Measurements from ENCODE around the gene ZSCAN31. TPM values are rescaled to one million over a fixed set of nuclear protein-coding genes. Genes with fewer than 3 reads are reported as not detected.
A peak's percentile ranks its signal among the peaks of the same experiment; 100 is the strongest.

Gene ZSCAN31
- total RNA-seq, 4 donors from 2014 or later = 2.4 to 14.1 (median 7.5) TPM

DNA sequence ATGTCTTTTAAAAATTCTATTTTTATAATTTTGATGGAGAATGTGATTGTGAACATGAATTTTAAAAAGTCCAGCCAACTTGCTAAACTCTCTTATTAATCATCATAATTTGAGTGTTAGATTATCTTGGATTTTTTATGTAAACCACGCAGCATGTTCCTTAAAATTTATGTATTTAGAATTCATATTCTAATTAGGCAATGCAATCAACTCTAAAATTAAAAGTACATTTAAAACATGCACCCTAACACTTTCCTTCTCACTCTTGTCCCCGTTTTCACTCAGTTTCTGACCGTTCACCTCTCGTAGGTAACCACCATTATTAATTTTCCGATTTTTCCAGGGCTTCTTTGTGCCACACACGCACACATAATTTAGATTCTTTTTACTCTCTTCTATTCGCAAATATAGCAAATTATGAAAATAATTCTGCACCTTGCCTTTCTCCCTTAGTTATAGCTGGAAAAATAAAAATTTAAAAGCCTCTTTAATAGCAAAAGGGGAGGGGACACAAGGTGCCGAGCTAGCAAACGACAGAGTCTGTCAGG lies 13.5 kb upstream of the ZSCAN31 start:
- intact Hi-C loops (cut with DNase I; ENCODE audit: low total_unique reads) = no loop called here
- H3K36me3 ChIP-seq = no peaks in the 10 kb centered on the region
- DNase-seq (no peak), ATAC-seq (peak in 1 of 2 donors; percentile 28)
- in situ Hi-C loops (cut with MboI; ENCODE audit: low sequenced_read_pairs in 4 of 4) = no loop called here
- H3K4me3 ChIP-seq = peak overlapping the region; percentile 75 to 91 (median 84)
- no peaks in the 10 kb centered on the region for H3K9me3 ChIP-seq
- peaks cover 18 to 41% of the 10 kb centered on the region in 2 donors for H3K4me1 ChIP-seq
- no peaks in the 10 kb centered on the region for H3K27me3 ChIP-seq
- H3K27ac ChIP-seq = peak overlapping the region; percentile 75 to 83 (median 80)
- TF ChIP-seq, protein P1, sequence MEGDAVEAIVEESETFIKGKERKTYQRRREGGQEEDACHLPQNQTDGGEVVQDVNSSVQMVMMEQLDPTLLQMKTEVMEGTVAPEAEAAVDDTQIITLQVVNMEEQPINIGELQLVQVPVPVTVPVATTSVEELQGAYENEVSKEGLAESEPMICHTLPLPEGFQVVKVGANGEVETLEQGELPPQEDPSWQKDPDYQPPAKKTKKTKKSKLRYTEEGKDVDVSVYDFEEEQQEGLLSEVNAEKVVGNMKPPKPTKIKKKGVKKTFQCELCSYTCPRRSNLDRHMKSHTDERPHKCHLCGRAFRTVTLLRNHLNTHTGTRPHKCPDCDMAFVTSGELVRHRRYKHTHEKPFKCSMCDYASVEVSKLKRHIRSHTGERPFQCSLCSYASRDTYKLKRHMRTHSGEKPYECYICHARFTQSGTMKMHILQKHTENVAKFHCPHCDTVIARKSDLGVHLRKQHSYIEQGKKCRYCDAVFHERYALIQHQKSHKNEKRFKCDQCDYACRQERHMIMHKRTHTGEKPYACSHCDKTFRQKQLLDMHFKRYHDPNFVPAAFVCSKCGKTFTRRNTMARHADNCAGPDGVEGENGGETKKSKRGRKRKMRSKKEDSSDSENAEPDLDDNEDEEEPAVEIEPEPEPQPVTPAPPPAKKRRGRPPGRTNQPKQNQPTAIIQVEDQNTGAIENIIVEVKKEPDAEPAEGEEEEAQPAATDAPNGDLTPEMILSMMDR (IDR thresholded peaks at IDR 0.05 in 4 of 5, conservative IDR thresholded peaks at IDR 0.05 in 1 of 5) = no peak
- TF ChIP-seq POLR2A (IDR thresholded peaks at IDR 0.05) = no peak

DNA sequence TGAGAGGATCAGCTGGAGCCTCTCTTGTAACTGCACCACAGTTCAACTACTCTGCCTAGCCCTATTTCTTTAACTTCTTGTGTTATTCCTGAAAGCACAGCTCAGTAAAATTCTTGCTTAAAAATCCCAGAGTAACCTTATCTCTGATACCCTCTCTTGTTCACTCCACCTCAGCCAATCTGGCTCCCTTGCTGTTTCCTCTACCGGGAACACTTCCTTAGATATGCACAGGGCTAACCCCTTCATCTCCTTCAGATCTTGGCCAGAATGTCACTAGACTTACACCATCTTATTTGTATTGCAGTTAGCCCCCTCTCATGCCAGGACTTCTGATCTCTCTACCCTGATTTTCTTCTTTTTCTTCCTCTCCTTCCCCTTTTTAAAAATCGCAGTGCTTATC lies 11.2 kb upstream of the ZSCAN31 start:
- H3K4me3 ChIP-seq = no peak overlapping the region
- TF ChIP-seq, protein P1 (IDR thresholded peaks at IDR 0.05 in 4 of 5, conservative IDR thresholded peaks at IDR 0.05 in 1 of 5) = no peak
- no peak for TF ChIP-seq POLR2A (IDR thresholded peaks at IDR 0.05)
- ATAC-seq (no peak), DNase-seq (no peak)
- peaks cover 13 to 18% of the 10 kb centered on the region in 2 donors for H3K4me1 ChIP-seq
- no peaks in the 10 kb centered on the region for H3K36me3 ChIP-seq
- H3K27me3 ChIP-seq = no peaks in the 10 kb centered on the region
- H3K27ac ChIP-seq = no peak overlapping the region
- no peaks in the 10 kb centered on the region for H3K9me3 ChIP-seq
- in situ Hi-C loops (cut with MboI; ENCODE audit: low sequenced_read_pairs in 4 of 4) = no loop called here
- intact Hi-C loops (cut with DNase I; ENCODE audit: low total_unique reads) = no loop called here

DNA sequence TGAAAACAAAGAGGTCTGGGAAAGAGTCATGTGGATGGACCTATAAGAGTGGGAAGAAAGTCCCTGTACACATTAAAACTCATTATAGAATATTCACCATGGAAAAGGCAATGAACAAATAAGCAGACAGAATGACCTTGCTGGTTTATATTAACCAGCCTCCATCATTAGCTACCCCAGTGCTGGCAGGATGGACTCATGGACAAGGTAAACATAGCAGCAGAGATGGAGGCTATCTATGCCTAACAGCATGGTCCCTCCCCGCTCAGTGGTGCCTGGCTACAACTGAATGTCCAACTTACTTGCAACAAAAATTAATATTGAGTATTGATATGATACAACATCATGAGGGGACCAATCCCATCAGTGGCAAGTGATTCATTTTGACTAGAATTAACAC lies 9.3 kb upstream of the ZSCAN31 start:
- in situ Hi-C loops (cut with MboI; ENCODE audit: low sequenced_read_pairs in 4 of 4) (no loop called here), intact Hi-C loops (cut with DNase I; ENCODE audit: low total_unique reads) (no loop called here)
- no peak for DNase-seq
- ATAC-seq = no peak
- H3K9me3 ChIP-seq = no peaks in the 10 kb centered on the region
- H3K4me1 ChIP-seq = peaks cover 0 to 5% of the 10 kb centered on the region in 2 donors
- TF ChIP-seq POLR2A (IDR thresholded peaks at IDR 0.05) = no peak
- TF ChIP-seq, protein P1 (IDR thresholded peaks at IDR 0.05 in 4 of 5, conservative IDR thresholded peaks at IDR 0.05 in 1 of 5) = no peak
- no peak overlapping the region for H3K4me3 ChIP-seq
- no peak overlapping the region for H3K27ac ChIP-seq
- no peaks in the 10 kb centered on the region for H3K27me3 ChIP-seq
- no peaks in the 10 kb centered on the region for H3K36me3 ChIP-seq

DNA sequence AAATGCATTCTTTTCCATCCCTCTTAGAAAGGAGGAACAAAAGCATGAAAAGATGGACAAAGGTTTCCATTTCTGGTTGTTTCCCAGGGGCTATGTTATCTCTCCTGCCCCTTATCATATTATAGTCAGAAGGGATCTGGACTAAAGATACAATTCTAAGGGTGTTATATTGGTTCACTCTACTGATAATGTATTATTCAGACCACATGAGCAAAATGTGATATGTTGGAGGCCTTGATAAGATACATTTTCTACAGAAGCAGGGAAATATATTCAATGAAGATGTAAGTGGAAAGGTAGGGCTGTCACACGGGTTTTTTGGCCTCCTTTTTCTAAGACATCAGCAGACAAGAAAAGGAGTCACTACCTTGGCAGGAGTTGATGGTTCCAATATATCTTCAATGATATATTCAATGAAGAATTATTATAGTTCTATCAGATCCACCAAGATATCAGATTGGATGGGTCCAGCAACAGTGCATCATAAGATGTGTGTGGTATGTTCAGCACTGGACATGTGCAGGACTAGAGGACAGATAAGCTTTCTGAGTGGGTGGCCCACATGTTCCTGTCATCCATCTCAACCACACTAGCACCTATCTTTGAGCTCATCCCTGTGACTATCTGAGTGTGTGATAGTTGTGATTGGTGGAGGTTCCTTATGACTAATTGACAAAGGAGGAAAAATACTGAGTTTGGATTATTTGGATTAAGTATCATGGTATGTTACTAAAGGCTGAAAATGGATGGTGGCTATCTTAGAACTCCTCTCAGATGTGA lies 8.1 kb upstream of the ZSCAN31 start:
- Histone ChIP-seq H3K36me3 (no peaks in the 10 kb centered on the region), H3K27ac (no peak overlapping the region), H3K4me3 (no peak overlapping the region), H3K4me1 (peaks cover 0 to 4% of the 10 kb centered on the region in 2 donors), H3K9me3 (no peaks in the 10 kb centered on the region), H3K27me3 (no peaks in the 10 kb centered on the region)
- no peak for ATAC-seq
- intact Hi-C loops (cut with DNase I; ENCODE audit: low total_unique reads) = no loop called here
- TF ChIP-seq POLR2A (IDR thresholded peaks at IDR 0.05) = no peak
- TF ChIP-seq, protein P1 (IDR thresholded peaks at IDR 0.05 in 4 of 5, conservative IDR thresholded peaks at IDR 0.05 in 1 of 5) = no peak
- no peak for DNase-seq
- in situ Hi-C loops (cut with MboI; ENCODE audit: low sequenced_read_pairs in 4 of 4) = no loop called here

Data from gastrocnemius medialis (tissue), 4 donors.